ENCODE data around the gene EPB41. TPM values are rescaled to one million over a fixed set of nuclear protein-coding genes. Genes with fewer than 3 reads are reported as not detected.

EPB41 gene
- total RNA-seq, 2 donors from 2014 or later: 40.0 to 63.2 TPM

DNA sequence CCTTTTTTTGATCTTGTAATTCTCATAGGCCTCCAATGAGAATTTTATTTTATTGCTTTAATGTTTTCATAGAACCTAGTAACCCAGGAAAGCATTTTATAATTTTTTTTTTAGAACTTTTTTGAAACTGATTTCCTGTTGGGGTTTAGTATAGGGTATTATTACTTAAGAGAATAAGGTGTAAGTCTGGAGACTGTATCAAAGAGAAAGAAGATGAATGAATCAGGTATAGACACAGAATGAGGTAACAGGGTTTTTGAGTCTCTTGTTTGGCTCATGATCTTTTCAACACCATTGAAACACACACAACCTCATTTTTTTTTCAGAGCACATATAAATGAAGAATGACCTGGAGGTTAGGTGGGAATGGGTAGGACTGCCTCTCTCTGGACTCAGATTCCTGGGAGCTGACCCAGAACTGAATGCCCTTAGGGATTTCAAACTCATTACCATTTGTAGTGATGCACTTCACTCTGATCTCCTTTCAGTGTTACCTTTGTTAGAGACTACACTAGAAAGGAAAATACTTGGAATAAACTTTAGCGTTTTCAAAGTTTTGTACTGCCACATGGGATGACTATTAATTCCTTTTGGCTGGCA, 51.0 kb downstream of the EPB41 start:
- H3K36me3 Mint-ChIP-seq (ENCODE audit: low read depth): peaks cover 11% of the 10 kb centered on the region
- H3K27ac Mint-ChIP-seq: no peak overlapping the region
- ATAC-seq (replicated peaks): peak; percentile 23
- H3K4me1 Mint-ChIP-seq: peaks cover 31% of the 10 kb centered on the region
- no peak overlapping the region for H3K4me3 Mint-ChIP-seq
- H3K27me3 Mint-ChIP-seq: no peaks in the 10 kb centered on the region
- no peaks in the 10 kb centered on the region for H3K9me3 Mint-ChIP-seq

DNA sequence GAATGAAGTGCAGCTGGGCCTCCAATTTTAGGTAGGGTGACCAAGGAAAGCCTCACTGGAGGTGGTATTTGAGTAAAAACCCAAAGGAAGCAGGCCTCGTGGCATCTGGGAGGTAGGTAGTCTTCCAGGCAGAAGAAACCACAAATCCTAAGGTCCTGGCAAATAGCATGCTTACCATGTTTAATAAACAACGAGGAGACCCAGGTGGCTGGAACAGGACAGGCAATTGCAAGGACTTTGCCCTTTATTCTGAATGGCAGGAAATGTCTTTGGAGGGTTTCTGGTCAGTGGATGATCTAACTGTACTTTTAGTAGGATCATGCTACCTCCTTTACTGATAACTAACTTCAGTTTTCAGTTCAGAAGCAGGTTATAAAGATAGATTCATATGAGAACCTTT, 52.2 kb downstream of the EPB41 start:
- H3K27ac Mint-ChIP-seq: no peak overlapping the region
- H3K27me3 Mint-ChIP-seq: no peaks in the 10 kb centered on the region
- peaks cover 25% of the 10 kb centered on the region for H3K4me1 Mint-ChIP-seq
- H3K36me3 Mint-ChIP-seq (ENCODE audit: low read depth): peaks cover 11% of the 10 kb centered on the region
- ATAC-seq (replicated peaks): no peak
- no peaks in the 10 kb centered on the region for H3K9me3 Mint-ChIP-seq
- H3K4me3 Mint-ChIP-seq: no peak overlapping the region

DNA sequence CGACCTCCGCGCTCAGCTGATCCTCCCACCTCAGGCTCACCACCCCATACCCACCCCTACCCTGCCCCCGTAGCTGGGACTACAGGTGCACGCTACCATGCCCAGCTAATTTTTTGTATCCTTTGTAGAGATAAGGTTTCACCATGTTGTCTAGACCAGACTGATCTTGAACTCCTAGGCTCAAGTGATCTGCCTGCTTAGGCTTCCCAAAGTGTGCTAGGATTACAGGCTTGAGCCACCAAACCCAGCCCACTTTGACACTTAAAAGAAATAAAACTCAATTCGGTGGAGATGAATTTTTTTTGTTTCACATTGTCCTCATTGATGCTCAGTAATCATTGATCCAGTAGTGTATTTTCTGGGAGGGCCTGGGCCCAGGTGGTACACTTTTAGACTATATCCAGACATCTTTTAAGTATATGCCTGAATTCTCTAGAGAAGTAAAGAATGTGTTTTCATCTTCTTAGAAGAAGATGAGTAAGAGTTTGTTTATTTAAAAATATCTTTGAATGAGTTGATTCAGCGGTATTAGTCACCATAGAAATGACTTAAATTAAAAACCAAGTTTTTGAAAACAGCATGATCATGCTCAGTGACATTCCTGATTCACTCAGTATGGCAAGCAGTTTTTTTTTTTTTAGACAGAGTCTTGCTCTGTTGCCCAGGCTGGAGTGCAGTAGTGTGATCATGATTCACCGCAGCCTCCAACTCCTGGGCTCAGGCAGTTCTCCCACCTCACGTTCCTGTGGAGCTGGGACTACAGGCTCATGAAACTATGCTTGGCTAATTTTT, 57.8 kb downstream of the EPB41 start:
- peak; percentile 95 for ATAC-seq (replicated peaks)
- Mint-ChIP-seq H3K27me3 (no peaks in the 10 kb centered on the region), H3K36me3 (ENCODE audit: low read depth) (peaks cover 11% of the 10 kb centered on the region), H3K4me1 (peaks cover 24% of the 10 kb centered on the region), H3K4me3 (peak overlapping the region; percentile 76), H3K9me3 (no peaks in the 10 kb centered on the region), H3K27ac (peak overlapping the region; percentile 93)

DNA sequence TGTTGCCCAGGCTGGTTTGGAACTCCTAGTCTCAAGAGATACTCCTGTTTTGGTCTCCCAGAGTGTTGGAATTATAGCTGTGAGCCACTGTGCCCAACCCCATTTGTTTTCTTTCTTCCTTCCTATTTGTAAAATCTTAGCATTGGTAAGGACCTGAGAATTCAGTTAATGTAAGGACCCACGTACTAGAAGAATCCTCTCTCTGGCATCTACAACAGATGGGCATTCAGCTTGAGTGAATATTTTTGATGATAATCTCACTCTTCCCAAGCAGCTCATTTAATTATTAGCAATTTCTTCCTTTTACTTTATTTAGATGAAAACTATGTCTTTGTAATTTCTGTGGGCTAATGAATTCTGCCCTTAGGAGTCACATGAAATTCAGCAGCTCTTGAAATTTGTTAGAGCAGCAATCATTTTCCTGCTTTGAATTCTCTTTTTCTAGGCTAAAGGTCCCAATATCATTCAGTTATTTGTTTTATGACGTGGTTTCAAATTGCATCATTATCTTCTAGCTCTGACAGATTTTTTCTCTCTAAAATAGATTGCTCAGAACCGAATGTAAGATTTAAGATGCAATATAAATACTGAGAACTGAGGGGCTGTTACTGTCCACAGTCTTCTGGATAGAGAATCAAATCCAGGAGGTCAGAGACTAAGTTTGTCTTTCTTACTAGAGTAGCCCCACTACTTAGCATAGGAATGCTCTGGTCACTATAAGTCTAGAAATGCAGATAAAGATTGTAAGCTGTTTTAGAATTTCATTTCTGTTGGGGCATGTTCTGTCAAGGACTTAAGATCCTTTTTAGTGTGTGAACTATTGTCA, 59.4 kb downstream of the EPB41 start:
- H3K36me3 Mint-ChIP-seq (ENCODE audit: low read depth): peaks cover 11% of the 10 kb centered on the region
- H3K4me1 Mint-ChIP-seq: peaks cover 24% of the 10 kb centered on the region
- peak; percentile 17 for ATAC-seq (replicated peaks)
- peak overlapping the region; percentile 76 for H3K4me3 Mint-ChIP-seq
- peak overlapping the region; percentile 93 for H3K27ac Mint-ChIP-seq
- H3K27me3 Mint-ChIP-seq: no peaks in the 10 kb centered on the region
- H3K9me3 Mint-ChIP-seq: no peaks in the 10 kb centered on the region

DNA sequence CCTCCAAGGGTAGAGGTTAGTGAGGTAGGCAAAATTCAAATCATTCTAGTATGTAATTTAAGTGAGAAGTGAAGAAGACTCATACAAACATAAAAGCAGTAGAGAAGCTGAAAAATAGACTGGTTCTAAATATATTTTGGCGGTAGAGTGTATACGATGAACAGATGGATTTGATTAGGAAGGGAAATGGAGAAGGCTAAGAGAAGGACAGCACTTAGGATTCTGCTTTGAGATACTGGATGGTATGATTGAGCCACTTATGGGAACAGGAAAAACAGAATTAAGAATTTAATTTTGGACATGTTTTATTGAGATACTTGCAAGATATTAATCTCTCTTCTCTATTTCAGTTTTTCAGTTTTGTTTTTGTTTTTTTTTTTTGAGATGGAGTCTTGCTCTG, 60.1 kb downstream of the EPB41 start:
- Mint-ChIP-seq H3K36me3 (ENCODE audit: low read depth) (peaks cover 11% of the 10 kb centered on the region), H3K4me3 (peak overlapping the region; percentile 76), H3K27ac (peak overlapping the region; percentile 93), H3K4me1 (peaks cover 29% of the 10 kb centered on the region), H3K27me3 (no peaks in the 10 kb centered on the region), H3K9me3 (no peaks in the 10 kb centered on the region)
- no peak for ATAC-seq (replicated peaks)

DNA sequence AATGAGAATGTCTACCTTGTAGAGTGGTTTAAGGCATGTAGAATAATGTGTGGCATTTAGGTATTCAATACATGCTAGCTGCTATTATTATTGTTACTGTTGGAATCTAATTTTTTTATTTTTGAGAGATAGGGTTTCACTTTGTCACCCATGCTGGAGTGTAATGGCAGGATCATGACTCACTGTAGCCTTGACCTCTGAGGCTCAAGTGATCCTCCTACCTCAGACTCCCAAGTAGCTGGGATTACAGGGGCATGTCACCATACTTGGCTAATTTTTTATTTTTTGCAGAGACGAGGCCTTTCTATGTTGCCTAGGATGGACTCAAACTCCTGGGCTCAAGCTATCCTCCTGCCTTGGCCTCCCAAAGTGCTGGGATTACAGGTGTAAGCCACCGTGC, 61.9 kb downstream of the EPB41 start:
- no peak for ATAC-seq (replicated peaks)
- peaks cover 33% of the 10 kb centered on the region for H3K4me1 Mint-ChIP-seq

DNA sequence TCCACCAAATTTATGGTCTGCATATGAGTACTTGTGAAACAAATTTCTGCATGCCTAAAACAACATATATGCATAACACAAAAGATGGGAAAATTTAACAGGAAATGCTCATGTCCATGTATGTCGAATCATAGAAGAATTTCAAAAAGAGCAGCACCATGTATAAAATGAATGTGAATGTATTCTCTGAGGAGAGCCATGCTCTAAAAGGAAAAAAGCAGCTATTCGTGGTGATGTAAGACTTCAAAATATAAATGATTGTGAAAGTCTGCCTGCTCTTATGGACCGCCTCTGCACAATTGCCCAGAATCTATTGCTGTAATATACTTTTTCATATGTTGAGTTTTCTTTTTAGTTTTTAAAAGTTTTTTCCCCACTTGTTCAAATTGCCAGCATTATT, 66.8 kb downstream of the EPB41 start:
- no peaks in the 10 kb centered on the region for H3K27me3 Mint-ChIP-seq
- no peaks in the 10 kb centered on the region for H3K9me3 Mint-ChIP-seq
- no peak overlapping the region for H3K27ac Mint-ChIP-seq
- H3K36me3 Mint-ChIP-seq (ENCODE audit: low read depth): no peaks in the 10 kb centered on the region
- no peak overlapping the region for H3K4me3 Mint-ChIP-seq
- no peak for ATAC-seq (replicated peaks)
- peaks cover 19% of the 10 kb centered on the region for H3K4me1 Mint-ChIP-seq

More for the DNA sequence above, 61.9 kb downstream of the EPB41 start:
- Mint-ChIP-seq H3K9me3 (no peaks in the 10 kb centered on the region), H3K27me3 (no peaks in the 10 kb centered on the region), H3K36me3 (ENCODE audit: low read depth) (peaks cover 11% of the 10 kb centered on the region), H3K4me3 (no peak overlapping the region), H3K27ac (no peak overlapping the region)

DNA sequence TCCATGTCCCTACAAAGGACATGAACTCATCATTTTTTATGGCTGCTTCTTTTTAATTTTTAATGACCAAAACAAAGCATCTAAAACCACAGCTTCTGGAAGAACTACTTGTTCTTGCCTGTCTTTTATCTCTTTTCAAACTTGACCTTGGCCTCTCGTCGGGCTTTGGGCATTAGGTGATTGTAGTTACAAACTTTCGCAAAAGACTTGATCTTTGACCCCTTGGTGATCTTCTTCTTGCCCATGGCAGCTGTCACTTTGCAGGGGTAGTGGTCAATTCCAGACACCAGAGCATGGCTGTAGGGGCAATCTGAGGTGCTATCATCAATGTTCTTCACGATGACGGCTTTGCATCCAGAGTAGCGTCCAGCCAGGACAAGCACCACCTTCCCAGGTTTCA, 67.8 kb downstream of the EPB41 start:
- peaks cover 2% of the 10 kb centered on the region for H3K36me3 Mint-ChIP-seq (ENCODE audit: low read depth)
- H3K9me3 Mint-ChIP-seq: no peaks in the 10 kb centered on the region
- H3K27me3 Mint-ChIP-seq: no peaks in the 10 kb centered on the region
- no peak overlapping the region for H3K27ac Mint-ChIP-seq
- no peak for ATAC-seq (replicated peaks)
- no peak overlapping the region for H3K4me3 Mint-ChIP-seq
- peaks cover 22% of the 10 kb centered on the region for H3K4me1 Mint-ChIP-seq

DNA sequence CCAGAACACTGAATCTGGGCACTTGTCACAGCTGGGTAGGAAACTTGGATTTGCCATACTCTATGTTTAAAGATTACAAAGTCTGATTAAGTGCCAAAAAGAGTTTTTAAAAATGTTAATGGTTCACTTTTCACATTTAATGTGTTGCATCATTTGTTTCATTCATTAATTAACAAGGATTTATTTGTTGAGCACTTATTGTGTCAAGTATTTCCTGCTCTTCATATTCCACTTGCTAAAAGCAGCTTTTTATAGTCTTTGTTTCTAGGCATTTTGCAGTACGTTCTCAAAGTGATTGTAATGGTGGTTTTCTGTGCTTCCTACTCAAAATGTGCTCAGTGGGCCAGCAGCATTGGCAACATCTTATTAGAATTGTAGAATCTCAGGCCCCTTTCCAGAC, 68.7 kb downstream of the EPB41 start:
- Mint-ChIP-seq H3K27ac (no peak overlapping the region), H3K4me1 (peaks cover 22% of the 10 kb centered on the region), H3K4me3 (no peak overlapping the region), H3K9me3 (no peaks in the 10 kb centered on the region), H3K36me3 (ENCODE audit: low read depth) (peaks cover 10% of the 10 kb centered on the region), H3K27me3 (no peaks in the 10 kb centered on the region)
- ATAC-seq (replicated peaks): no peak

DNA sequence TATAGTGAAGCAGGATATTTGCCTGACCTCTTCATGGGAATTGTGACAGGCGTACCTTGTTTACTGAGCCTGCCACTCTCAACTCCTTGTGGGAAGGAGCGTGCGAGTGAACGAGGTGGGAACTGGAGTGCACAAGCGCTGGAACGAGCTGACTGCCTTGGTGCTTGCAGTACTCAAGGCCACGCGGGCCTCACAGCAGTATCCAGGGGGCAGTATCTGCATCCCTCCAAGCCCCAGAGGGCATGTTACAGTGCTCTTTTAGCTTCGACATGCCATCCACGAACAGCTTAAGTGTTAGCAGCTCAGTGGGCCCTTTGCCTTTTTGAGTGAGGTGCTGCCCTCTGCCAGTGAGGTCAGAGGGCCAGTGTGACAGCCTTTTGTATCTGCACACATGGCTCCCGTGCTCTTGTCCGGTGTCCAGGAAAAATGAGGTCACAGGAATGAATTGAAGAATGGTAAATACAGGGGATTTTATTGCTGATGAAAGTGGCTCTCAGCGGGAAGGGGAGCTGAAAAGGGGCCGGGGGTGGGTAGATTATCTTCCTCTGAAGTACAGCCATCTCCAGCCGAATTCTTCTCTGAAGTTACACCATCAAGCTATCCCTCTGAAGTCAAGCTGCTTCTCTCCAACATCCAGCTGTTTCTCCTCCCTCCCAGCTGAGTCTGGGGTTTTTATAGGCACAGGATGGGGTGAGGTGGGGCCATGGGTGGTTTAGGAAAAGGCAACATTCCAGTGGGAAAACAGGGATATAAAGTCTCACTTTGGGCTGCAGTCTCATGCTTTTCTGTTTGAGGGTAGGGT, 69.3 kb downstream of the EPB41 start:
- ATAC-seq (replicated peaks): no peak
- Mint-ChIP-seq H3K27me3 (no peaks in the 10 kb centered on the region), H3K27ac (no peak overlapping the region), H3K4me1 (peaks cover 22% of the 10 kb centered on the region), H3K36me3 (ENCODE audit: low read depth) (peaks cover 12% of the 10 kb centered on the region), H3K4me3 (no peak overlapping the region), H3K9me3 (no peaks in the 10 kb centered on the region)

DNA sequence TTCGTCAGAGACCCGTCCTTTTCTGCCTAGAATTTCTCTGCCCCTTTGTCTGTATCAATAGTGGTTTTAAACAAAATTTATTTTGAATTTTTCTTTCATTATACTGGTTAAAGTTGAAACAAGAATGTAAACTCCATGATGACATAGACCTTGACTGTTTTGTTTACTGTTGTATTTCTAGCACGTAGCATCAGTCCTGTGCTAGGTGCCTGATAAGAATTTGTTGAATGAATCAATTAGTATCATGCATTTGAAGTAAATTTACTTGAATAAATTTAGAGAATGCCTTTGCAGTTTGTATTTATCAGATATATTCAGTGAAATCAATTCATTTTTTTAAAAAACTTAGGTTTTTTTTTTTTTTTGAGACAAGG, 69.9 kb downstream of the EPB41 start:
- Mint-ChIP-seq H3K27ac (no peak overlapping the region), H3K4me1 (peaks cover 20% of the 10 kb centered on the region), H3K36me3 (ENCODE audit: low read depth) (peaks cover 18% of the 10 kb centered on the region), H3K27me3 (no peaks in the 10 kb centered on the region), H3K4me3 (no peak overlapping the region), H3K9me3 (no peaks in the 10 kb centered on the region)
- no peak for ATAC-seq (replicated peaks)

DNA sequence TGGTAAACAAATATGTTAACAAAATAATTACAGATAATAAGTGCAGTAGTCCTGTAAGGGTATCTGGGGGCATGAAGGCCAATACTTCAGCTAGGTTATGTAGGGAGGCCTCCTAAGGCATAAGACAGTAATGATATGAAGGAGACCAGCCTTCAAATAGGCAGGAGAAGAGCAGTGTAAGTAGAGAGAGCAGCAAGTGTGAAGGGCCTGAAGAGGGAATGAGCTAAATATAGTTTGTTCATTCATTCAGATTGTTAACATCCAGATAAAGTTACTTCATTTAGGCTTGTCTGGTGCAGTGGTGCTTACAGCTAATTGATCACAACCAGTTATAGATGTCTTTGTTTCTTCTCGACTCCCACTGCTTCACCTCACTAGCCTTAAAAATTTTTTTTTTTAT, 71.1 kb downstream of the EPB41 start:
- Mint-ChIP-seq H3K4me3 (no peak overlapping the region), H3K27me3 (no peaks in the 10 kb centered on the region), H3K4me1 (peaks cover 14% of the 10 kb centered on the region), H3K27ac (no peak overlapping the region), H3K9me3 (no peaks in the 10 kb centered on the region), H3K36me3 (ENCODE audit: low read depth) (peaks cover 18% of the 10 kb centered on the region)
- no peak for ATAC-seq (replicated peaks)

DNA sequence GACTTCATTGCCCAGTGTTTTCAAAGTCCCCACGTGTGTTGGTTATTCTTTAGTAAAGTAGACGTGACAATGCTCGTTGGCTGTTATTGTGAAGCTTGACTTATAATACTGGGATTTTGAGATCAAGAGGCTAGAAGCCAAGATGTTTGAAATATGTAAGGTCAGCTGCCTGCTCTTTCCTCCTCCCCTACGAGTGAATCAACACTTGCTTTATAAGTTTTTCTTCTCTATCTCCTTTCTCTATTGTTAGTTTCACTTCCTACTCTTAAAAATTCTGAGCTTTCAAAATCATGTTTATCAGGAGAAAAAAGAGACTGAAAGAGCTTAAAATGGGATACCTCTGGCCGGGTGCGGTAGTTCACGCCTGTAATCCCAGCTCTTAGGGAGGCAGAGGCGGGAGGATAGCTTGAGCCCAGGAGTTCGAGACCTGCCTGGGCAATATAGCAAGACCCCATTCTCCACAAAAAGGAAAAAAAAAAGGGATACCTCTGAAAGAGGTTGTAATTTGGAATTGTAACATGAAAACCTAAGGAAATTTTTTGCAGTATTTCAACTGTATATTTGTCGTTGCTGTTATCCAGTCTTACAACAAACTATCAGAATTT, 72.0 kb downstream of the EPB41 start:
- no peak overlapping the region for H3K4me3 Mint-ChIP-seq
- no peaks in the 10 kb centered on the region for H3K27me3 Mint-ChIP-seq
- H3K27ac Mint-ChIP-seq: peak overlapping the region; percentile 41
- no peaks in the 10 kb centered on the region for H3K9me3 Mint-ChIP-seq
- peaks cover 19% of the 10 kb centered on the region for H3K36me3 Mint-ChIP-seq (ENCODE audit: low read depth)
- H3K4me1 Mint-ChIP-seq: peaks cover 14% of the 10 kb centered on the region
- no peak for ATAC-seq (replicated peaks)

DNA sequence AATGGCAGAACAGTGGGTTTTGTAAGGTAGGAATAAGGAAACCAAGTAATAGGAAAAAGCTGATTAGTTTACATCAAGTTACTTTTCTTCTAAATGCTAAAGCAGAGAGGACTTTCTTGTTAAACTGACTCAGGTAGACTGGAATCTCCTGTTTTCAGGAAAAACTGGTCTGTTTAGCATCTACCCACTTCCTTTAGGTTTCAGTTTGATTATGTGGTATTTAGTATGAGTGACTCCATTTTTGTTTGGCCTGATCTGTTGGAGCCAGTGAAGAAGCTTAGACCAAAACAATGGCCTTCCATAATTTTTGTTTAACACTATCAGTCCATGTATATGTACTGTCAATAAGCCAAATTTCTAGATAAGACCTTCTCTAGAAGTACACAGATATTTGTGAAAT, 88.4 kb downstream of the EPB41 start:
- peak overlapping the region; percentile 11 for H3K4me3 Mint-ChIP-seq
- H3K36me3 Mint-ChIP-seq (ENCODE audit: low read depth): peaks cover 67% of the 10 kb centered on the region
- no peaks in the 10 kb centered on the region for H3K27me3 Mint-ChIP-seq
- H3K9me3 Mint-ChIP-seq: no peaks in the 10 kb centered on the region
- peaks cover 16% of the 10 kb centered on the region for H3K4me1 Mint-ChIP-seq
- no peak for ATAC-seq (replicated peaks)
- H3K27ac Mint-ChIP-seq: peak overlapping the region; percentile 66
